HG02798 (cell line): Measurements from ENCODE around the gene LONP1.

Experiments used
- ATAC-seq: cut with Tn5 transposase; IDR thresholded peaks from one replicate; pipeline ENCODE4 v1.9.1; 2021; ENCODE audit warnings: mild to moderate bottlenecking; ENCODE audit not compliant: unreplicated experiment, poor library complexity

LONP1 gene

GRCh38 chr19:5663904-5664303 lies 56.0 kb downstream of the LONP1 start:
- ATAC-seq = no peak

GRCh38 chr19:5661483-5661882 lies 58.5 kb downstream of the LONP1 start:
- ATAC-seq = no peak

- no peak for ATAC-seq
Observed at GRCh38 chr19:5655412-5655811, 64.5 kb downstream of the LONP1 start.

- ATAC-seq = no peak
Observed at GRCh38 chr19:5654931-5655330, 65.0 kb downstream of the LONP1 start.

GRCh38 chr19:5652261-5652660 lies 67.7 kb downstream of the LONP1 start:
- ATAC-seq = no peak

GRCh38 chr19:5651361-5651760 lies 68.6 kb downstream of the LONP1 start:
- no peak for ATAC-seq

- ATAC-seq = no peak
Observed at GRCh38 chr19:5648464-5648863, 71.5 kb downstream of the LONP1 start.

GRCh38 chr19:5646703-5647102 lies 73.2 kb downstream of the LONP1 start:
- ATAC-seq = no peak

GRCh38 chr19:5645409-5645808 lies 74.5 kb downstream of the LONP1 start:
- ATAC-seq = no peak

GRCh38 chr19:5644037-5644436 lies 75.9 kb downstream of the LONP1 start:
- ATAC-seq = no peak

GRCh38 chr19:5643060-5643459 lies 76.9 kb downstream of the LONP1 start:
- no peak for ATAC-seq

- ATAC-seq = no peak
Observed at GRCh38 chr19:5642204-5642603, 77.7 kb downstream of the LONP1 start.
